ENCODE measurements around the gene FBXO2.

The FBXO2 gene

DNA sequence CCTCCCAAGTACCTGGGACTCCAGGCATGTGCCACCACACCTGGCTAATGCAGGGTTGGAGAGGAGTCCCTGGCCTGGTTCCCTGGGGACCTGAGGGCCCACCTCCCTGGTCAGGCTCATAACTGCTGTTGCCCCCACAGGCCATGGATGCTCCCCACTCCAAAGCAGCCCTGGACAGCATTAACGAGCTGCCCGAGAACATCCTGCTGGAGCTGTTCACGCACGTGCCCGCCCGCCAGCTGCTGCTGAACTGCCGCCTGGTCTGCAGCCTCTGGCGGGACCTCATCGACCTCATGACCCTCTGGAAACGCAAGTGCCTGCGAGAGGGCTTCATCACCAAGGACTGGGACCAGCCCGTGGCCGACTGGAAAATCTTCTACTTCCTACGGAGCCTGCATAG lies 14.3 kb upstream of the FBXO2 start:
- TF ChIP-seq, protein P1, sequence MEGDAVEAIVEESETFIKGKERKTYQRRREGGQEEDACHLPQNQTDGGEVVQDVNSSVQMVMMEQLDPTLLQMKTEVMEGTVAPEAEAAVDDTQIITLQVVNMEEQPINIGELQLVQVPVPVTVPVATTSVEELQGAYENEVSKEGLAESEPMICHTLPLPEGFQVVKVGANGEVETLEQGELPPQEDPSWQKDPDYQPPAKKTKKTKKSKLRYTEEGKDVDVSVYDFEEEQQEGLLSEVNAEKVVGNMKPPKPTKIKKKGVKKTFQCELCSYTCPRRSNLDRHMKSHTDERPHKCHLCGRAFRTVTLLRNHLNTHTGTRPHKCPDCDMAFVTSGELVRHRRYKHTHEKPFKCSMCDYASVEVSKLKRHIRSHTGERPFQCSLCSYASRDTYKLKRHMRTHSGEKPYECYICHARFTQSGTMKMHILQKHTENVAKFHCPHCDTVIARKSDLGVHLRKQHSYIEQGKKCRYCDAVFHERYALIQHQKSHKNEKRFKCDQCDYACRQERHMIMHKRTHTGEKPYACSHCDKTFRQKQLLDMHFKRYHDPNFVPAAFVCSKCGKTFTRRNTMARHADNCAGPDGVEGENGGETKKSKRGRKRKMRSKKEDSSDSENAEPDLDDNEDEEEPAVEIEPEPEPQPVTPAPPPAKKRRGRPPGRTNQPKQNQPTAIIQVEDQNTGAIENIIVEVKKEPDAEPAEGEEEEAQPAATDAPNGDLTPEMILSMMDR (IDR thresholded peaks at IDR 0.05; ENCODE audit: control extremely low read depth, extremely low read depth, low read depth, missing control alignments), result no peak
- ChIA-PET POLR2A (no interaction called here), CTCF (no interaction called here)
- DNase-seq (ENCODE audit: extremely low spot score), result no peak

DNA sequence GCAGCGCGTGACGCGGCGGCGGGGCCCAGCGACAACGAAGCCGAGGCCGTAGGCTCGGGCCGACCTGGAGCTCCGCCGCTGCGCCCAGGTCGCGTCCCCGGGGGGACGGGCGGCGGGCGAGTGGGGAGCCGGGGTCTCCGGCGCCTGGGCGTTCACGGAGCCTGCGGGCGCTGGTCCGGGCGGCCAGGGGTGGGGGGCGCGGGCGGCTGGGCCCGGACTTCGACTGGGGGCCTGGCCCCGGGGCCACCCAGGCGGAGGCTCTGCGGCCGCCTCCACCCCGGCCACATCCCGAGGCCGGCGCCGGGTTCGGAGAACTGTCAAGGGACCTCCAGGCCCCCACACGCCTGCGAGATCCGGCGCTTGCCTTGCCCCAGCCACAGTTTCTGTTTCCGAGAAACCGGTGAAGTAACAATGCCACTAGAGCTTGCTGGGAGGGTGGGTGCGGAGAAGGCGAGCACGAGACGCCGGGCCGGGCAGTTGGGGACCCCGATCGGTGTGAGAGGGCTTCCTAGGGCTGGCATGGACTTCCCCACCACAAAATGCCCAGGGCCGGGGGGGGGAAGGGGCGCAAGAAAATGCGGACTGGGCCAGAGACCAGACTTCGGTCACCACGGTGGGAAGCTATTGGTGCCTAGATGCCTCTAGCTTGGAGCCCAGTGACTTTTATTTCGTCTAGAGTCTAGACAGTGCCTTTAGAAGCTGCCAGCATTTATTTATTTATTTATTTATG lies 10.3 kb upstream of the FBXO2 start:
- CTCF ChIA-PET, result interaction anchor here (0.7 to 3.4 kb wide), 28 partner anchors 9 to 1157 kb away, joined by 3 to 58 read pairs (median 4); partner anchors contain the start of genes AGTRAP, CLCN6, FBXO2 and FBXO44
- TF ChIP-seq, protein P1 (IDR thresholded peaks at IDR 0.05; ENCODE audit: control extremely low read depth, extremely low read depth, low read depth, missing control alignments), result no peak
- POLR2A ChIA-PET, result interaction anchor here (0.6 to 1.8 kb wide), 7 partner anchors 10 to 244 kb away, joined by 3 to 6 read pairs (median 4); partner anchors contain the start of gene MAD2L2
- peak; percentile 70 for DNase-seq (ENCODE audit: extremely low spot score)

DNA sequence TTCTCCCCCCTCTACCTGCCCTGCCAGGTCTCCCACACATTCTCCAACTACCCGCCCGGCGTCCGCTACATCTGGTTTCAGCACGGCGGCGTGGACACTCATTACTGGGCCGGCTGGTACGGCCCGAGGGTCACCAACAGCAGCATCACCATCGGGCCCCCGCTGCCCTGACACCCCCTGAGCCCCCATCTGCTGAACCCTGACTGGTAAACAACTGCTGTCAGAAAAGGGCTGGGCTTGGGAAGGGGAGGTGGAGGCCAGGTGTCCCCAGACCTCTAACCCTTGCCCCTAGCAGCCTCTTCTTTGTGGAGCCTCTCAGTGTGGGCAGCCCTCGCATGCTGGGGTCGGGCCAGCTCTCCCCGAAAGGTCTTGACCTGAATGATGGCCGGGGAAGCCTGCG lies 6.9 kb upstream of the FBXO2 start:
- DNase-seq (ENCODE audit: extremely low spot score), result no peak
- ChIA-PET CTCF (interaction anchor here (0.8 to 3.3 kb wide), 3 partner anchors 8 to 623 kb away, joined by 3 to 15 read pairs (median 3); no protein-coding TSS in a partner anchor), POLR2A (no interaction called here)
- TF ChIP-seq, protein P1 (IDR thresholded peaks at IDR 0.05; ENCODE audit: control extremely low read depth, extremely low read depth, low read depth, missing control alignments), result no peak

DNA sequence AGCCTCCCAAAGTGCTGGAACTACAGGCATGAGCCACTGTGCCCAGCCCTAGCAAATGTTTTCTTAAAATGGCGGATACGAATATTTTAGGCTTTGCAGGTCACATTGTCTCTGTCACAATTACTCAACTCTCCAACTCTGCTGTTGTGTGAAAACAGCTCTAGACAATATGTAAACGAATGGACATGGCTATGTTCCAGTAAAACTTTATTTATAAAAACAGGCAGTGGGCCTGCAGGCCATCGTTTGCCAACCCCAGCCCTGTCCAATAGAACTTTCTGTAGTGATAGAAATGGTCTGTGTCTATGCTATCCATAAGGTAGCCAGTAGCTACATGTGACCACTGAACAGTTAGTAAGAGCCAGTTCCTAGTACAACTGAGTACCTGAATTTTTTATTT lies 5.5 kb upstream of the FBXO2 start:
- TF ChIP-seq, protein P1 (IDR thresholded peaks at IDR 0.05; ENCODE audit: control extremely low read depth, extremely low read depth, low read depth, missing control alignments), result no peak
- no peak for DNase-seq (ENCODE audit: extremely low spot score)
- POLR2A ChIA-PET, result no interaction called here
- CTCF ChIA-PET, result interaction anchor here (1.1 to 3.3 kb wide), 3 partner anchors 9 to 425 kb away, joined by 3 to 15 read pairs (median 4); no protein-coding TSS in a partner anchor

DNA sequence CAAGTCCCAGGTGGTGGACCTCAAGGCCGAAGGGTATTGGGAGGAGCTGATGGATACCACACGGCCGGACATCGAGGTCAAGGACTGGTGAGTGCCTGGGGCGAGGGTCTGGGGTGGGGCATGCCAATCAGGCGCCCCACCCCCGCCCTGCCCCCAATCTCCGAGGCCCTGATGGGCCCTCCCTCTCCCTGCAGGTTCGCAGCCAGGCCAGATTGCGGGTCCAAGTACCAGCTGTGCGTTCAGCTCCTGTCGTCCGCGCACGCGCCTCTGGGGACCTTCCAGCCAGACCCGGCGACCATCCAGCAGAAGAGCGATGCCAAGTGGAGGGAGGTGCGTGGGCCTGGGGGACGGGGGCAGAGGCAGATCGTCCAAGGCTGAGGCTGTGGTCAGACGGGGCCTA lies 4.3 kb upstream of the FBXO2 start:
- no peak for DNase-seq (ENCODE audit: extremely low spot score)
- TF ChIP-seq, protein P1 (IDR thresholded peaks at IDR 0.05; ENCODE audit: control extremely low read depth, extremely low read depth, low read depth, missing control alignments), result no peak
- ChIA-PET CTCF (interaction anchor here (1.5 to 3.3 kb wide), 2 partner anchors 8 to 13 kb away, joined by 4 to 15 read pairs; no protein-coding TSS in a partner anchor), POLR2A (no interaction called here)

DNA sequence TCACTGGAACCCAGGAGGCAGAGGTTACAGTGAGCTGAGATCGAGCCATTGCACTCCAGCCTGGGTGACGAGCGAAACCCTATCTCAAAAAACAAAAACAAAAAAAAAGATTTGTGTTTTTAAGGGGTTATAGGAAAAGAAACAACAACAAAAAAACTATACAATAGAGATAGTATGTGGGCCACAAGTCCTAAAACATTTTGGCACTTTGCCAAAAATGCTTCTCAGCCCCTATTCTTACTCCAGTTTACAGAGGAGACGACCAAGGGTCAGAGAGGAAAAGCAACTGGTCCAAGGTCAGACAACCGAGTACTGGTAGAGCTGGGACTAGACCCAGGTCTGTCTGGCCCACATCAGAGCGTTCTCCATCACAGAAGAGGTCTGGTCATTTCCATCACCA lies 3.4 kb upstream of the FBXO2 start:
- POLR2A ChIA-PET, result no interaction called here
- no peak for DNase-seq (ENCODE audit: extremely low spot score)
- TF ChIP-seq, protein P1 (IDR thresholded peaks at IDR 0.05; ENCODE audit: control extremely low read depth, extremely low read depth, low read depth, missing control alignments), result no peak
- CTCF ChIA-PET, result interaction anchor here (1.3 to 1.6 kb wide), 3 partner anchors 12 to 62 kb away, joined by 3 to 4 read pairs (median 4); no protein-coding TSS in a partner anchor

Measured in GM10248 (cell line).